HG03108 (cell line): ENCODE data around the gene STMN1.
"Not testable (repeated sequence)": the region's sequence is repeated elsewhere in the genome, so short reads cannot be mapped to it uniquely, and the experiment has no call there.

Experiments used
- ATAC-seq: cut with Tn5 transposase; IDR thresholded peaks from one replicate; pipeline ENCODE4 v1.9.1; 2021; ENCODE audit warnings: moderate library complexity; ENCODE audit not compliant: unreplicated experiment

Gene STMN1

GRCh38 chr1:25905680-25906643 is at the start of gene STMN1:
TSS of gene STMN1 (minus strand) at chr1:25906419. CDS start at chr1:25904676, 1,743 bp downstream.
- ATAC-seq = peak; percentile 73

- ATAC-seq = no peak
These were observed 49.3 kb upstream of the STMN1 start for GRCh38 chr1:25955553-25955952.

- no peak for ATAC-seq
These were observed 48.2 kb upstream of the STMN1 start for GRCh38 chr1:25954282-25954938.

GRCh38 chr1:25952841-25953401 is 46.7 kb upstream of the STMN1 start:
- ATAC-seq = no peak

- ATAC-seq = no peak
These were observed 42.4 kb upstream of the STMN1 start for GRCh38 chr1:25948641-25949040.

GRCh38 chr1:25947027-25947426 is 40.8 kb upstream of the STMN1 start:
- no peak for ATAC-seq

- ATAC-seq = no peak
These were observed 39.5 kb upstream of the STMN1 start for GRCh38 chr1:25945761-25946160.

- ATAC-seq = no peak
These were observed 38.8 kb upstream of the STMN1 start for GRCh38 chr1:25944986-25945385.

- not testable (repeated sequence) for ATAC-seq
These were observed 37.3 kb upstream of the STMN1 start for GRCh38 chr1:25943511-25943910.

- ATAC-seq = no peak
These were observed 30.7 kb upstream of the STMN1 start for GRCh38 chr1:25936947-25937346.

GRCh38 chr1:25933479-25934365 is 27.5 kb upstream of the STMN1 start:
- ATAC-seq = no peak

- ATAC-seq = not testable (repeated sequence)
These were observed 26.7 kb upstream of the STMN1 start for GRCh38 chr1:25932811-25933400.

- ATAC-seq = no peak
These were observed 26.1 kb upstream of the STMN1 start for GRCh38 chr1:25932321-25932720.

- no peak for ATAC-seq
These were observed 22.8 kb upstream of the STMN1 start for GRCh38 chr1:25929016-25929415.

- ATAC-seq = no peak
These were observed 21.5 kb upstream of the STMN1 start for GRCh38 chr1:25927521-25928265.

GRCh38 chr1:25926731-25927496 is 20.7 kb upstream of the STMN1 start:
- ATAC-seq = no peak

- no peak for ATAC-seq
These were observed 18.2 kb upstream of the STMN1 start for GRCh38 chr1:25924454-25924853.

- ATAC-seq = no peak
These were observed 16.8 kb upstream of the STMN1 start for GRCh38 chr1:25922971-25923552.
